GM23338 (cell line): ENCODE results near the gene TESK2. TPM values are rescaled to one million over a fixed set of nuclear protein-coding genes. Genes with fewer than 3 reads are reported as not detected.

Source experiments
- ATAC-seq: fragments of 200-7000 bp; cut with Tn5 transposase; 3 replicates; pipeline ENCODE4 v1.9.1; 2020
- DNase-seq: peaks from one replicate; pipeline ENCODE4 v3.0.0-alpha.2; 2015; ENCODE audit warnings: low spot score
- H2AFZ ChIP-seq: fragments of 200-600 bp; sonication (generic); 2 replicates; pipeline ENCODE4 v1.8.0; 2016; ENCODE audit warnings: antibody characterized with exemption, mild to moderate bottlenecking, moderate library complexity
- H3F3A ChIP-seq: fragments of 200-600 bp; sonication (generic); replicated peaks from 2 replicates; pipeline ENCODE4 v1.8.0; 2017; ENCODE audit warnings: antibody characterized with exemption, mixed run types, low read depth
- H3K27ac ChIP-seq: fragments of 200-600 bp; sonication (generic); 2 replicates; pipeline ENCODE4 v1.6.1; 2016; ENCODE audit warnings: low read depth
- H3K27me3 ChIP-seq: fragments of 200-600 bp; sonication (generic); 2 replicates; pipeline ENCODE4 v1.8.0; 2016; ENCODE audit warnings: mild to moderate bottlenecking, mixed run types, moderate library complexity; ENCODE audit not compliant: insufficient read depth
- H3K36me3 ChIP-seq: fragments of 200-600 bp; sonication (generic); 2 replicates; pipeline ENCODE4 v1.8.0; 2016; ENCODE audit warnings: mild to moderate bottlenecking; ENCODE audit not compliant: insufficient read depth
- H3K4me1 ChIP-seq: fragments of 200-600 bp; sonication (generic); 2 replicates; pipeline ENCODE4 v1.8.0; 2016; ENCODE audit warnings: mild to moderate bottlenecking, moderate library complexity; ENCODE audit not compliant: insufficient read depth
- H3K4me2 ChIP-seq: fragments of 200-600 bp; sonication (generic); 2 replicates; pipeline ENCODE4 v1.7.1; 2017; ENCODE audit warnings: mixed run types
- H3K4me3 ChIP-seq: fragments of 200-600 bp; sonication (generic); 2 replicates; pipeline ENCODE4 v1.6.1; 2016; ENCODE audit warnings: mixed run types
- H3K79me2 ChIP-seq: fragments of 200-600 bp; sonication (generic); replicated peaks from 2 replicates; pipeline ENCODE4 v1.8.0; 2017; ENCODE audit warnings: mild to moderate bottlenecking; ENCODE audit not compliant: insufficient read depth
- H3K9me2 ChIP-seq: fragments of 200-600 bp; sonication (generic); 2 replicates; pipeline ENCODE4 v1.8.0; 2017; ENCODE audit not compliant: insufficient read depth
- H4K20me1 ChIP-seq: fragments of 200-600 bp; sonication (generic); replicated peaks from 2 replicates; pipeline ENCODE4 v1.8.0; 2017; ENCODE audit warnings: mild to moderate bottlenecking; ENCODE audit not compliant: insufficient read depth
- H3K27ac Mint-ChIP-seq: 2 replicates; pipeline ENCODE4 v1.8.0; 2020; ENCODE audit warnings: inconsistent platforms, mild to moderate bottlenecking, moderate library complexity, mixed read lengths
- H3K27me3 Mint-ChIP-seq: 3 replicates; pipeline ENCODE4 v1.8.0; 2022; ENCODE audit warnings: low read depth, mild to moderate bottlenecking, moderate library complexity, mixed read lengths, inconsistent platforms; ENCODE audit not compliant: insufficient read depth, poor library complexity
- H3K36me3 Mint-ChIP-seq: 3 replicates; pipeline ENCODE4 v1.8.0; 2021; ENCODE audit warnings: low read depth, mild to moderate bottlenecking, inconsistent platforms, moderate library complexity, mixed read lengths
- H3K4me1 Mint-ChIP-seq: 3 replicates; pipeline ENCODE4 v1.8.0; 2020; ENCODE audit warnings: mild to moderate bottlenecking, inconsistent platforms, mixed read lengths
- H3K4me3 Mint-ChIP-seq: 3 replicates; pipeline ENCODE4 v1.8.0; 2021; ENCODE audit warnings: moderate library complexity, mild to moderate bottlenecking, inconsistent platforms, mixed read lengths
- H3K9me3 Mint-ChIP-seq: 3 replicates; pipeline ENCODE4 v1.8.0; 2020; ENCODE audit warnings: moderate library complexity, mild to moderate bottlenecking, inconsistent platforms, mixed read lengths
- CREB1 ChIP-seq: fragments of 250-450 bp; sonication (Bioruptor Pico); IDR thresholded peaks from 2 replicates; pipeline ENCODE4 v1.5.0; 2020; ENCODE audit warnings: low read depth, mild to moderate bottlenecking, moderate library complexity
- ETS1 ChIP-seq: IDR thresholded peaks from 2 replicates; pipeline ENCODE4 v1.6.1; 2016; ENCODE audit warnings: antibody characterized with exemption
- EZH2 ChIP-seq: fragments of 200-600 bp; sonication (generic); IDR thresholded peaks from one replicate; pipeline ENCODE4 v1.8.0; 2017; ENCODE audit warnings: antibody characterized with exemption, mild to moderate bottlenecking, low read depth; ENCODE audit not compliant: unreplicated experiment
- EZH2phosphoT487 ChIP-seq: fragments of 200-600 bp; sonication (generic); IDR thresholded peaks from one replicate; pipeline ENCODE4 v1.8.1; 2018; ENCODE audit warnings: antibody characterized with exemption; ENCODE audit not compliant: unreplicated experiment
- JUNB ChIP-seq: IDR thresholded peaks from one replicate; pipeline ENCODE4 v1.6.1; 2016; ENCODE audit warnings: antibody characterized with exemption; ENCODE audit not compliant: unreplicated experiment
- NANOG ChIP-seq: IDR thresholded peaks from 2 replicates; pipeline ENCODE4 v1.6.1; 2016; ENCODE audit warnings: antibody characterized with exemption, borderline replicate concordance
- POLR2AphosphoS5 ChIP-seq: IDR thresholded peaks from 2 replicates; pipeline ENCODE4 v1.6.1; 2016; ENCODE audit warnings: antibody characterized with exemption, low read depth
- STAT1 ChIP-seq: IDR thresholded peaks from one replicate; pipeline ENCODE4 v1.6.1; 2016; ENCODE audit warnings: antibody characterized with exemption; ENCODE audit not compliant: unreplicated experiment
- ZNF114 ChIP-seq: fragments of 250-450 bp; sonication (Bioruptor Pico); IDR thresholded peaks from 2 replicates; pipeline ENCODE4 v1.5.0; 2020; ENCODE audit warnings: mild to moderate bottlenecking, moderate library complexity
- ZNF331 ChIP-seq: fragments of 250-450 bp; sonication (Bioruptor Pico); IDR thresholded peaks from 2 replicates; pipeline ENCODE4 v1.5.0; 2020; ENCODE audit warnings: low read depth, mild to moderate bottlenecking, moderate library complexity
- ZNF462 ChIP-seq: fragments of 250-450 bp; sonication (Bioruptor Pico); IDR thresholded peaks from 2 replicates; pipeline ENCODE4 v1.5.0; 2020; ENCODE audit warnings: mild to moderate bottlenecking, moderate library complexity
- polyA plus RNA-seq: library from polyadenylated mRNA; unstranded; fragments of >200 nt; fragmentation: Nextera tagmentation; extraction: Ambion mirVana; gene quantifications from 2 replicates; pipeline ENCODE4 v1.2.1, GENCODE V29; 2016
- total RNA-seq: library from RNA; depleted of rRNA; stranded (reverse); fragments of >200 nt; shearing (Covaris generic); gene quantifications from 2 replicates; pipeline ENCODE4 v1.2.3, GENCODE V29; 2014
- TF ChIP-seq, protein P1 (sequence below), 2 experiments: fragments of 200-600 bp in 1 of 2; sonication (generic) in 1 of 2; conservative IDR thresholded peaks; 2 replicates each; pipeline versions ENCODE4 v1.5.1 to v1.6.1; 2016 to 2017; ENCODE audit warnings: antibody characterized with exemption in 2 of 2, low read depth in 2 of 2, mild to moderate bottlenecking in 2 of 2, moderate library complexity in 1 of 2
- TF ChIP-seq, protein P2 (sequence below): IDR thresholded peaks from one replicate; pipeline ENCODE4 v1.6.1; 2018; ENCODE audit warnings: antibody characterized with exemption; ENCODE audit not compliant: unreplicated experiment

TESK2 gene
- total and polyA plus RNA-seq, 2 experiments from 2014 or later: 5.2 to 14.0 TPM

GRCh38 chr1:45478121-45478814, 12.7 kb downstream of the TESK2 start:
- Mint-ChIP-seq H3K27me3 (no peaks in the 10 kb centered on the region), H3K4me3 (no peak overlapping the region), H3K36me3 (no peaks in the 10 kb centered on the region; the same call in 2 of the 3 replicates), H3K9me3 (no peaks in the 10 kb centered on the region), H3K27ac (no peak overlapping the region), H3K4me1 (no peaks in the 10 kb centered on the region; the same call in 2 of the 3 replicates)
- ATAC-seq: no peak
- H3K4me2 ChIP-seq: no peak overlapping the region
- no peak overlapping the region for H3K27ac ChIP-seq
- H3K4me1 ChIP-seq: no peaks in the 10 kb centered on the region; the same call in 1 of the 2 replicates
- H3K36me3 ChIP-seq: no peaks in the 10 kb centered on the region
- 0 out of 2 replicates have a peak, but pooled peaks cover 3% of the 10 kb centered on the region for H3F3A ChIP-seq
- H3K4me3 ChIP-seq: no peak overlapping the region
- no peak overlapping the region for H2AFZ ChIP-seq
- H3K79me2 ChIP-seq: peaks cover 3% of the 10 kb centered on the region; the same call in 1 of the 2 replicates
- TF ChIP-seq CREB1 (CRISPR knock-in tag) (no peak), EZH2phosphoT487 (no peak), NANOG (no peak), ETS1 (no peak), POLR2AphosphoS5 (no peak), EZH2 (no peak), STAT1 (no peak), JUNB (no peak), ZNF114 (CRISPR knock-in tag) (no peak), ZNF462 (no peak), ZNF331 (no peak)
- TF ChIP-seq, protein P1, sequence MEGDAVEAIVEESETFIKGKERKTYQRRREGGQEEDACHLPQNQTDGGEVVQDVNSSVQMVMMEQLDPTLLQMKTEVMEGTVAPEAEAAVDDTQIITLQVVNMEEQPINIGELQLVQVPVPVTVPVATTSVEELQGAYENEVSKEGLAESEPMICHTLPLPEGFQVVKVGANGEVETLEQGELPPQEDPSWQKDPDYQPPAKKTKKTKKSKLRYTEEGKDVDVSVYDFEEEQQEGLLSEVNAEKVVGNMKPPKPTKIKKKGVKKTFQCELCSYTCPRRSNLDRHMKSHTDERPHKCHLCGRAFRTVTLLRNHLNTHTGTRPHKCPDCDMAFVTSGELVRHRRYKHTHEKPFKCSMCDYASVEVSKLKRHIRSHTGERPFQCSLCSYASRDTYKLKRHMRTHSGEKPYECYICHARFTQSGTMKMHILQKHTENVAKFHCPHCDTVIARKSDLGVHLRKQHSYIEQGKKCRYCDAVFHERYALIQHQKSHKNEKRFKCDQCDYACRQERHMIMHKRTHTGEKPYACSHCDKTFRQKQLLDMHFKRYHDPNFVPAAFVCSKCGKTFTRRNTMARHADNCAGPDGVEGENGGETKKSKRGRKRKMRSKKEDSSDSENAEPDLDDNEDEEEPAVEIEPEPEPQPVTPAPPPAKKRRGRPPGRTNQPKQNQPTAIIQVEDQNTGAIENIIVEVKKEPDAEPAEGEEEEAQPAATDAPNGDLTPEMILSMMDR (conservative IDR thresholded peaks at IDR 0.05; ENCODE audit: low read depth in 2 of 2): no peak
- TF ChIP-seq, protein P2, sequence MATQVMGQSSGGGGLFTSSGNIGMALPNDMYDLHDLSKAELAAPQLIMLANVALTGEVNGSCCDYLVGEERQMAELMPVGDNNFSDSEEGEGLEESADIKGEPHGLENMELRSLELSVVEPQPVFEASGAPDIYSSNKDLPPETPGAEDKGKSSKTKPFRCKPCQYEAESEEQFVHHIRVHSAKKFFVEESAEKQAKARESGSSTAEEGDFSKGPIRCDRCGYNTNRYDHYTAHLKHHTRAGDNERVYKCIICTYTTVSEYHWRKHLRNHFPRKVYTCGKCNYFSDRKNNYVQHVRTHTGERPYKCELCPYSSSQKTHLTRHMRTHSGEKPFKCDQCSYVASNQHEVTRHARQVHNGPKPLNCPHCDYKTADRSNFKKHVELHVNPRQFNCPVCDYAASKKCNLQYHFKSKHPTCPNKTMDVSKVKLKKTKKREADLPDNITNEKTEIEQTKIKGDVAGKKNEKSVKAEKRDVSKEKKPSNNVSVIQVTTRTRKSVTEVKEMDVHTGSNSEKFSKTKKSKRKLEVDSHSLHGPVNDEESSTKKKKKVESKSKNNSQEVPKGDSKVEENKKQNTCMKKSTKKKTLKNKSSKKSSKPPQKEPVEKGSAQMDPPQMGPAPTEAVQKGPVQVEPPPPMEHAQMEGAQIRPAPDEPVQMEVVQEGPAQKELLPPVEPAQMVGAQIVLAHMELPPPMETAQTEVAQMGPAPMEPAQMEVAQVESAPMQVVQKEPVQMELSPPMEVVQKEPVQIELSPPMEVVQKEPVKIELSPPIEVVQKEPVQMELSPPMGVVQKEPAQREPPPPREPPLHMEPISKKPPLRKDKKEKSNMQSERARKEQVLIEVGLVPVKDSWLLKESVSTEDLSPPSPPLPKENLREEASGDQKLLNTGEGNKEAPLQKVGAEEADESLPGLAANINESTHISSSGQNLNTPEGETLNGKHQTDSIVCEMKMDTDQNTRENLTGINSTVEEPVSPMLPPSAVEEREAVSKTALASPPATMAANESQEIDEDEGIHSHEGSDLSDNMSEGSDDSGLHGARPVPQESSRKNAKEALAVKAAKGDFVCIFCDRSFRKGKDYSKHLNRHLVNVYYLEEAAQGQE: no peak
- no peak for DNase-seq
- H4K20me1 ChIP-seq: peaks cover 6% of the 10 kb centered on the region; the same call in 1 of the 2 replicates
- H3K27me3 ChIP-seq: no peaks in the 10 kb centered on the region
- no peaks in the 10 kb centered on the region for H3K9me2 ChIP-seq
